IMR-90 (cell line): ENCODE data around the gene GPC5. TPM values are rescaled to one million over a fixed set of nuclear protein-coding genes. Genes with fewer than 3 reads are reported as not detected.

Experiments used
- ATAC-seq: fragments of 200-7000 bp; cut with Tn5 transposase; 2 replicates; pipeline ENCODE4 v1.9.1; 2020; ENCODE audit warnings: low read depth, mild to moderate bottlenecking, moderate library complexity
- BruUV-seq: library from RNA; stranded (reverse); fragments of 400-500 nt; replicated peaks from 2 replicates; lab custom pipeline; 2021; lab: Mats Ljungman, UMichigan
- CTCF ChIA-PET: fragments of 300-600 bp; formaldehyde crosslinking; extraction: SDS; loops from one replicate; lab custom pipeline; 2021; ENCODE audit warnings: antibody characterized with exemption; lab: Yijun Ruan, JAX
- POLR2A ChIA-PET: fragments of 300-600 bp; sonication (Branson Sonifier 250); formaldehyde crosslinking; loops from one replicate; lab custom pipeline; 2022; ENCODE audit warnings: antibody characterized with exemption; ENCODE audit not compliant: unreplicated experiment; lab: Charles Lee
- DNase-seq: peaks from one replicate; pipeline ENCODE4 v3.0.0; 2013
- H2AFZ ChIP-seq: replicated peaks from 2 replicates; pipeline ENCODE3; 2013; ENCODE audit warnings: low read length, mild to moderate bottlenecking; ENCODE audit not compliant: poor library complexity
- H2AK5ac ChIP-seq: 2 replicates; pipeline ENCODE4 v1.6.1; 2013; ENCODE audit warnings: low read depth, low read length, inconsistent platforms
- H2AK9ac ChIP-seq: replicated peaks from 2 replicates; pipeline ENCODE3; 2013; ENCODE audit warnings: mild to moderate bottlenecking, low read depth, low read length, moderate library complexity; ENCODE audit not compliant: poor library complexity
- H2BK120ac ChIP-seq: 2 replicates; pipeline ENCODE4 v1.6.1; 2013; ENCODE audit warnings: low read depth, low read length, inconsistent platforms
- H2BK15ac ChIP-seq: 3 replicates; pipeline ENCODE4 v1.6.1; 2013; ENCODE audit warnings: low read depth, low read length, inconsistent platforms
- H2BK20ac ChIP-seq: 2 replicates; pipeline ENCODE4 v1.6.1; 2013; ENCODE audit warnings: low read depth, mild to moderate bottlenecking, inconsistent platforms, low read length, moderate library complexity
- H2BK5ac ChIP-seq: 2 replicates; pipeline ENCODE4 v1.6.1; 2013; ENCODE audit warnings: mild to moderate bottlenecking, low read depth, low read length, inconsistent platforms; ENCODE audit not compliant: poor library complexity, severe bottlenecking
- H3K14ac ChIP-seq: replicated peaks from 2 replicates; pipeline ENCODE4 v1.6.1; 2013; ENCODE audit warnings: low read depth, low read length, inconsistent platforms
- H3K18ac ChIP-seq: 2 replicates; pipeline ENCODE4 v1.6.1; 2013; ENCODE audit warnings: low read depth, low read length, control low read depth
- H3K23ac ChIP-seq: 2 replicates; pipeline ENCODE4 v1.6.1; 2013; ENCODE audit warnings: low read depth, low read length, inconsistent platforms
- H3K27ac ChIP-seq: 2 replicates; pipeline ENCODE4 v1.5.1; 2013; ENCODE audit warnings: mild to moderate bottlenecking, control low read depth, low read length; ENCODE audit not compliant: insufficient read depth
- H3K27me3 ChIP-seq: 2 replicates; pipeline ENCODE4 v1.6.1; 2013; ENCODE audit warnings: low read length; ENCODE audit not compliant: control insufficient read depth, insufficient read depth
- H3K36me3 ChIP-seq: 2 replicates; pipeline ENCODE4 v1.6.1; 2013; ENCODE audit warnings: low read length, mixed read lengths; ENCODE audit not compliant: control insufficient read depth, insufficient read depth
- H3K4ac ChIP-seq: 2 replicates; pipeline ENCODE4 v1.6.1; 2013; ENCODE audit warnings: low read depth, low read length, inconsistent platforms
- H3K4me1 ChIP-seq: 2 replicates; pipeline ENCODE4 v1.6.1; 2013; ENCODE audit warnings: low read length, mixed read lengths; ENCODE audit not compliant: control insufficient read depth, insufficient read depth
- H3K4me2 ChIP-seq: 2 replicates; pipeline ENCODE4 v1.6.1; 2013; ENCODE audit warnings: low read depth, mild to moderate bottlenecking, control low read depth, low read length, moderate library complexity
- H3K4me3 ChIP-seq: 2 replicates; pipeline ENCODE4 v1.5.1; 2013; ENCODE audit warnings: low read depth, mild to moderate bottlenecking, control low read depth, low read length, moderate library complexity; ENCODE audit not compliant: insufficient read depth
- H3K56ac ChIP-seq: 2 replicates; pipeline ENCODE4 v1.6.1; 2013; ENCODE audit warnings: low read length, inconsistent platforms; ENCODE audit not compliant: insufficient read depth; ENCODE audit errors: extremely low read depth
- H3K79me1 ChIP-seq, 2 experiments: 2 replicates each; pipeline ENCODE4 v1.6.1; 2013; ENCODE audit warnings: low read length in 2 of 2, inconsistent platforms in 1 of 2, low read depth in 1 of 2
- H3K9ac ChIP-seq: 2 replicates; pipeline ENCODE4 v1.6.1; 2013; ENCODE audit warnings: low read depth, low read length, control low read depth
- H3K9me1 ChIP-seq: 2 replicates; pipeline ENCODE4 v1.6.1; 2013; ENCODE audit warnings: low read length, inconsistent platforms; ENCODE audit not compliant: insufficient read depth
- H3K9me3 ChIP-seq: 2 replicates; pipeline ENCODE4 v1.6.1; 2013; ENCODE audit warnings: low read length; ENCODE audit not compliant: control insufficient read depth, insufficient read depth
- H4K20me1 ChIP-seq: 2 replicates; pipeline ENCODE4 v1.6.1; 2013; ENCODE audit warnings: low read length, inconsistent platforms; ENCODE audit not compliant: insufficient read depth
- H4K5ac ChIP-seq: 2 replicates; pipeline ENCODE4 v1.6.1; 2013; ENCODE audit warnings: mild to moderate bottlenecking, low read depth, low read length, control low read depth
- H4K8ac ChIP-seq, 2 experiments: 2 replicates each; pipeline ENCODE4 v1.6.1; 2013; ENCODE audit warnings: low read depth in 2 of 2, low read length in 2 of 2, control low read depth in 1 of 2, inconsistent platforms in 1 of 2
- H4K91ac ChIP-seq: 2 replicates; pipeline ENCODE4 v1.6.1; 2013; ENCODE audit warnings: low read depth, low read length, inconsistent platforms; ENCODE audit not compliant: insufficient read depth
- BHLHE40 ChIP-seq: fragments of 150-350 bp; IDR thresholded peaks from 2 replicates; pipeline ENCODE4 v1.6.1; 2016; ENCODE audit warnings: mild to moderate bottlenecking, low read depth, low read length
- MAFK ChIP-seq: IDR thresholded peaks from 2 replicates; pipeline ENCODE4 v1.6.1; 2012; ENCODE audit warnings: low read depth, low read length, improper control_type of control experiment
- POLR2A ChIP-seq: IDR thresholded peaks from 2 replicates; pipeline ENCODE4 v1.6.1; 2012; ENCODE audit warnings: mild to moderate bottlenecking, low read depth, low read length
- RAD21 ChIP-seq: IDR thresholded peaks from 2 replicates; pipeline ENCODE4 v1.6.1; 2012; ENCODE audit warnings: low read length, improper control_type of control experiment
- RCOR1 ChIP-seq: IDR thresholded peaks from 2 replicates; pipeline ENCODE4 v1.6.1; 2012; ENCODE audit warnings: mild to moderate bottlenecking, low read length, improper control_type of control experiment; ENCODE audit not compliant: insufficient replicate concordance
- RFX5 ChIP-seq: IDR thresholded peaks from 2 replicates; pipeline ENCODE4 v1.8.0; 2012; ENCODE audit warnings: low read depth, mild to moderate bottlenecking, low read length, moderate library complexity
- WGBS, 2 experiments: methylation state at CpG; one replicate each; pipeline versions ENCODE4 v1.1.5 to v1.1.7; 2013; ENCODE audit warnings: missing lambda C conversion rate in 2 of 2; ENCODE audit not compliant: insufficient read length in 1 of 2; ENCODE audit errors: extremely low coverage in 2 of 2; 5-methylcytosine and 5-hydroxymethylcytosine counted together
- dilution Hi-C: fragments of 300-500 bp; cut with HindIII; formaldehyde crosslinking; loops from one replicate; pipeline ENCODE4 v1.14.3; 2018; ENCODE audit warnings: low sequenced_read_pairs; ENCODE audit not compliant: unreplicated experiment
- in situ Hi-C: fragments of 300-500 bp; cut with MboI; formaldehyde crosslinking; loops from 3 replicates; pipeline ENCODE4 v1.14.3; 2019; ENCODE audit warnings: low sequenced_read_pairs, inconsistent platforms, mixed read lengths
- intact Hi-C: fragments of 100-400 bp; cut with micrococcal nuclease; formaldehyde crosslinking; loops from 2 replicates; pipeline ENCODE4 v1.10.0; 2022
- polyA plus RNA-seq, 3 experiments: library from polyadenylated mRNA; depleted of rRNA; stranded (reverse); fragments of >200 nt; gene quantifications; 2 replicates each; pipeline ENCODE4 v1.2.3, GENCODE V29; 2012; ENCODE audit warnings: low replicate concordance in 1 of 3
- total RNA-seq: library from RNA; depleted of rRNA; stranded (reverse); fragments of >200 nt; gene quantifications from 2 replicates; pipeline ENCODE4 v1.2.3, GENCODE V29; 2012
- TF ChIP-seq, protein P1 (sequence below): fragments of 150-350 bp; IDR thresholded peaks from 2 replicates; pipeline ENCODE4 v1.6.1; 2016; ENCODE audit warnings: low read depth, mild to moderate bottlenecking, low read length, moderate library complexity, borderline replicate concordance
- TF ChIP-seq, protein P2 (sequence below): conservative IDR thresholded peaks from 2 replicates; pipeline ENCODE4 v1.5.1; 2012; ENCODE audit warnings: mild to moderate bottlenecking, low read depth, low read length, improper control_type of control experiment
- TF ChIP-seq, protein P3 (sequence below): fragments of 150-350 bp; IDR thresholded peaks from 2 replicates; pipeline ENCODE4 v1.6.1; 2017; ENCODE audit warnings: mild to moderate bottlenecking, antibody characterized with exemption, low read length, low read depth

The GPC5 gene
- total and polyA plus RNA-seq, 2 of the 4 experiments (the other 2 are of a cell fraction): 0.94 to 1.8 TPM

DNA sequence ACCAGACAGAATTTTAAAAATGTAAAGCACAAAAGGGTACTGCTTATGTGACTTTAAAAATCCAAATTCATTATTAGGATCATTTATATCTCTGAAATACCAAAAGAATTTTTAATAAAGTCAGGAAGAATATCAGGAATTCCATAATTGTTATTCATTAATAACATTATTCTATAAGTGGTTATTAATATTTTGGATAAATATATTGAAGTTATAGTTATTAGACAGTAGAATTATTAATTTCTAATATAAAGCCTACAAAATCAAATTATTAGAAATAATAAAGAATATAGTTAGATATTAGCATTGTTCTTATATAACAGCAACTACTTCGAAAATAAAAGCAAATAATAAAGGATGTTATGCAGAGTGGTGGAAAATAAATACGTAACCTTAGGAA lies 105.8 kb downstream of the GPC5 start:
- POLR2A ChIA-PET: no interaction called here
- Histone ChIP-seq H2BK5ac (no peak overlapping the region), H3K56ac (no peak overlapping the region), H2BK15ac (no peak overlapping the region), H3K9me1 (no peaks in the 10 kb centered on the region), H3K4ac (no peak overlapping the region), H2AFZ (no peak overlapping the region), H3K4me2 (no peak overlapping the region), H3K79me1 (no peaks in the 10 kb centered on the region), H3K27me3 (no peaks in the 10 kb centered on the region), H4K91ac (no peak overlapping the region), H3K23ac (no peak overlapping the region), H2BK120ac (no peak overlapping the region), H3K18ac (no peak overlapping the region), H3K4me3 (no peak overlapping the region), H4K20me1 (no peaks in the 10 kb centered on the region), H4K8ac (no peak overlapping the region), H3K36me3 (no peaks in the 10 kb centered on the region), H3K9ac (no peak overlapping the region), H3K27ac (no peak overlapping the region), H3K4me1 (no peaks in the 10 kb centered on the region), H2AK5ac (no peak overlapping the region), H3K9me3 (no peaks in the 10 kb centered on the region), H3K14ac (no peak overlapping the region), H2BK20ac (no peak overlapping the region), H2AK9ac (no peak overlapping the region), H4K5ac (no peak overlapping the region)
- ATAC-seq (no peak), DNase-seq (no peak)
- no CpG with 5 or more reads among the region's 2 CpGs for WGBS, 2 experiments
- TF ChIP-seq RAD21: no peak
- TF ChIP-seq RCOR1: no peak
- no peak for TF ChIP-seq POLR2A
- no peak for TF ChIP-seq MAFK
- TF ChIP-seq, protein P1, sequence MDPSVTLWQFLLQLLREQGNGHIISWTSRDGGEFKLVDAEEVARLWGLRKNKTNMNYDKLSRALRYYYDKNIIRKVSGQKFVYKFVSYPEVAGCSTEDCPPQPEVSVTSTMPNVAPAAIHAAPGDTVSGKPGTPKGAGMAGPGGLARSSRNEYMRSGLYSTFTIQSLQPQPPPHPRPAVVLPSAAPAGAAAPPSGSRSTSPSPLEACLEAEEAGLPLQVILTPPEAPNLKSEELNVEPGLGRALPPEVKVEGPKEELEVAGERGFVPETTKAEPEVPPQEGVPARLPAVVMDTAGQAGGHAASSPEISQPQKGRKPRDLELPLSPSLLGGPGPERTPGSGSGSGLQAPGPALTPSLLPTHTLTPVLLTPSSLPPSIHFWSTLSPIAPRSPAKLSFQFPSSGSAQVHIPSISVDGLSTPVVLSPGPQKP: no peak
- no peak for TF ChIP-seq RFX5
- TF ChIP-seq, protein P2, sequence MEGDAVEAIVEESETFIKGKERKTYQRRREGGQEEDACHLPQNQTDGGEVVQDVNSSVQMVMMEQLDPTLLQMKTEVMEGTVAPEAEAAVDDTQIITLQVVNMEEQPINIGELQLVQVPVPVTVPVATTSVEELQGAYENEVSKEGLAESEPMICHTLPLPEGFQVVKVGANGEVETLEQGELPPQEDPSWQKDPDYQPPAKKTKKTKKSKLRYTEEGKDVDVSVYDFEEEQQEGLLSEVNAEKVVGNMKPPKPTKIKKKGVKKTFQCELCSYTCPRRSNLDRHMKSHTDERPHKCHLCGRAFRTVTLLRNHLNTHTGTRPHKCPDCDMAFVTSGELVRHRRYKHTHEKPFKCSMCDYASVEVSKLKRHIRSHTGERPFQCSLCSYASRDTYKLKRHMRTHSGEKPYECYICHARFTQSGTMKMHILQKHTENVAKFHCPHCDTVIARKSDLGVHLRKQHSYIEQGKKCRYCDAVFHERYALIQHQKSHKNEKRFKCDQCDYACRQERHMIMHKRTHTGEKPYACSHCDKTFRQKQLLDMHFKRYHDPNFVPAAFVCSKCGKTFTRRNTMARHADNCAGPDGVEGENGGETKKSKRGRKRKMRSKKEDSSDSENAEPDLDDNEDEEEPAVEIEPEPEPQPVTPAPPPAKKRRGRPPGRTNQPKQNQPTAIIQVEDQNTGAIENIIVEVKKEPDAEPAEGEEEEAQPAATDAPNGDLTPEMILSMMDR: no peak
- TF ChIP-seq, protein P3, sequence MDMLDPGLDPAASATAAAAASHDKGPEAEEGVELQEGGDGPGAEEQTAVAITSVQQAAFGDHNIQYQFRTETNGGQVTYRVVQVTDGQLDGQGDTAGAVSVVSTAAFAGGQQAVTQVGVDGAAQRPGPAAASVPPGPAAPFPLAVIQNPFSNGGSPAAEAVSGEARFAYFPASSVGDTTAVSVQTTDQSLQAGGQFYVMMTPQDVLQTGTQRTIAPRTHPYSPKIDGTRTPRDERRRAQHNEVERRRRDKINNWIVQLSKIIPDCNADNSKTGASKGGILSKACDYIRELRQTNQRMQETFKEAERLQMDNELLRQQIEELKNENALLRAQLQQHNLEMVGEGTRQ: no peak
- no peak for TF ChIP-seq BHLHE40
- in situ Hi-C loops: no loop called here
- dilution Hi-C loops: no loop called here
- no TSS peak for BruUV-seq
- CTCF ChIA-PET: no interaction called here
- intact Hi-C loops: no loop called here
